Adrenal gland (tissue), 12 donors: ENCODE results near the gene ACVR1B. TPM values are rescaled to one million over a fixed set of nuclear protein-coding genes. Genes with fewer than 3 reads are reported as not detected.

Experiments
- DNase-seq, 7 donors: peaks; one replicate each; pipeline ENCODE4 v3.0.0-alpha.2; 2019 to 2020
- H3K27ac ChIP-seq, 5 donors: fragments of 200-600 bp; sonication (generic) in 4 of 5; 1 replicate in 3 of 5; 2 replicates in 2 of 5; pipeline versions ENCODE4 v1.5.1 to v1.8.0; 2016 to 2020; ENCODE audit warnings: mild to moderate bottlenecking in 1 of 5
- H3K27me3 ChIP-seq: fragments of 200-600 bp; 2 replicates; pipeline ENCODE4 v1.8.0; 2021
- H3K36me3 ChIP-seq, 2 donors: fragments of 200-600 bp; replicated peaks in 1 of 2; 1 replicate in 1 of 2; 2 replicates in 1 of 2; pipeline versions ENCODE4 v1.5.1 to v1.8.0; 2018 to 2022
- H3K4me1 ChIP-seq, 2 donors: fragments of 200-600 bp; replicated peaks in 1 of 2; 1 replicate in 1 of 2; 2 replicates in 1 of 2; pipeline versions ENCODE4 v1.5.1 to v1.8.0; 2018 to 2021
- H3K4me3 ChIP-seq, 4 donors: fragments of 200-600 bp; sonication (generic) in 3 of 4; one replicate each; pipeline ENCODE4 v1.5.1; 2016 to 2018
- H3K9me3 ChIP-seq, 3 donors: fragments of 200-600 bp; sonication (generic) in 1 of 3; replicated peaks in 1 of 3; 1 replicate in 2 of 3; 2 replicates in 1 of 3; pipeline versions ENCODE4 v1.5.1 to v1.8.0; 2016 to 2021
- POLR2A ChIP-seq, 2 donors: fragments of 450-650 bp; IDR thresholded peaks; one replicate each; pipeline ENCODE4 v1.6.1; 2017; ENCODE audit warnings: antibody characterized with exemption in 2 of 2, mild to moderate bottlenecking in 2 of 2, moderate library complexity in 1 of 2
- WGBS, 4 donors: extraction: QIAGEN DNeasy Blood & Tissue Kit in 2 of 4; methylation state at CpG; one replicate each; pipeline versions ENCODE4 v1.1.5 to v1.1.7; 2013 to 2017; 5-methylcytosine and 5-hydroxymethylcytosine counted together
- intact Hi-C, 2 donors: fragments of 100-400 bp; cut with DNase I; formaldehyde crosslinking; loops; one replicate each; pipeline versions ENCODE4 v1.14.1 to v1.15.0; 2022 to 2023
- polyA plus RNA-seq, 3 donors: library from polyadenylated mRNA; stranded (reverse); fragments of 200-250 nt in 2 of 3; fragments of 350-450 nt in 1 of 3; fragmentation: Illumina TruSeq in 1 of 3; extraction: RNeasy Lipid Tissue Mini Kit (QIAGEN cat#74804) in 1 of 3; gene quantifications; one replicate each; pipeline ENCODE4 v1.2.3, GENCODE V29; 2013 to 2014
- total RNA-seq, 9 donors: library from RNA; depleted of rRNA in 4 of 9; stranded (reverse); fragments of >200 nt in 4 of 9; fragments of 120-200 nt in 1 of 9; fragmentation: NEBNext Ultra II Directional in 1 of 9; extraction: Animal tissue kit (Norgen Biotek cat#: 25700) in 1 of 9; gene quantifications; one replicate each; pipeline versions ENCODE4 v1.1.0 to v1.2.4, GENCODE V29; 2013 to 2023
- TF ChIP-seq, protein P1 (sequence below), 6 experiments: fragments of 450-650 bp in 4 of 6; fragments of 200-600 bp in 2 of 6; sonication (generic) in 1 of 6; IDR thresholded peaks; 1 replicate in 5 of 6; 2 replicates in 1 of 6; pipeline versions ENCODE4 v1.5.1 to v1.8.0; 2016 to 2021; ENCODE audit warnings: antibody characterized with exemption in 6 of 6, mild to moderate bottlenecking in 2 of 6, moderate library complexity in 1 of 6
- donor health status: healthy with polysubstance abuse.
- donor health status: Bipolar disorder and iron deficiency.
- donor health status: DM: yes; HTN: yes; CAD: no.
- donor health status: DM: no; HTN: no; CAD: no.
- donor health status: DM: no; HTN: no; CAD: no.
- donor health status: DM: yes; HTN: yes; CAD: no.

The ACVR1B gene
- total and polyA plus RNA-seq, 12 donors: 6.3 to 26.3 (median 13.9) TPM

DNA sequence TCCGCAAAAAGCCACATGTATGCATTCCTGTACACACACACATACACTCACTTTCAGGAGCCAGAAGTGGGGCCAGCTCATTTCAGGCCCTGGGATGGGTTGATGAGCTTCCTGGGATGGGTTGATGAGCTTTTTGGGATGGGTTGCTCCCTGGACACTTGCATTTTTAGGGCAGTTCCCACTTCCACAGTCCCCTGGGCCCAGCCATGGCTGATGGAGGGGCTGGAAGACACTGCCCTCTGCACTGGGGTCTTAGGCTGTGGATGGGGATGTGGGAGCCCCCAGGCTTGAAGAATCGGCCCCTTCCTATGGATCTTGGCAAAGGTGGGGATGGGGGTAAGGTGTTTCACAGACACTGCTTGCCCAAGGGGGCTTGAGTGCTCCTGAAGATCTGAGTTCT is 31.5 kb upstream of the ACVR1B start:
- DNase-seq: no peak
- Histone ChIP-seq H3K9me3 (no peaks in the 10 kb centered on the region), H3K4me3 (no peak overlapping the region), H3K27me3 (no peaks in the 10 kb centered on the region), H3K4me1 (peaks cover 8 to 28% of the 10 kb centered on the region in 2 donors), H3K36me3 (peaks cover 0 to 15% of the 10 kb centered on the region in 2 donors), H3K27ac (no peak overlapping the region)
- WGBS, 4 donors: 76 to 86% (median 77%) methylated on average over 2 of the region's 2 CpGs
- intact Hi-C loops: no loop called here
- no peak for TF ChIP-seq POLR2A (IDR thresholded peaks at IDR 0.05)
- TF ChIP-seq, protein P1, sequence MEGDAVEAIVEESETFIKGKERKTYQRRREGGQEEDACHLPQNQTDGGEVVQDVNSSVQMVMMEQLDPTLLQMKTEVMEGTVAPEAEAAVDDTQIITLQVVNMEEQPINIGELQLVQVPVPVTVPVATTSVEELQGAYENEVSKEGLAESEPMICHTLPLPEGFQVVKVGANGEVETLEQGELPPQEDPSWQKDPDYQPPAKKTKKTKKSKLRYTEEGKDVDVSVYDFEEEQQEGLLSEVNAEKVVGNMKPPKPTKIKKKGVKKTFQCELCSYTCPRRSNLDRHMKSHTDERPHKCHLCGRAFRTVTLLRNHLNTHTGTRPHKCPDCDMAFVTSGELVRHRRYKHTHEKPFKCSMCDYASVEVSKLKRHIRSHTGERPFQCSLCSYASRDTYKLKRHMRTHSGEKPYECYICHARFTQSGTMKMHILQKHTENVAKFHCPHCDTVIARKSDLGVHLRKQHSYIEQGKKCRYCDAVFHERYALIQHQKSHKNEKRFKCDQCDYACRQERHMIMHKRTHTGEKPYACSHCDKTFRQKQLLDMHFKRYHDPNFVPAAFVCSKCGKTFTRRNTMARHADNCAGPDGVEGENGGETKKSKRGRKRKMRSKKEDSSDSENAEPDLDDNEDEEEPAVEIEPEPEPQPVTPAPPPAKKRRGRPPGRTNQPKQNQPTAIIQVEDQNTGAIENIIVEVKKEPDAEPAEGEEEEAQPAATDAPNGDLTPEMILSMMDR (IDR thresholded peaks at IDR 0.05): no peak

DNA sequence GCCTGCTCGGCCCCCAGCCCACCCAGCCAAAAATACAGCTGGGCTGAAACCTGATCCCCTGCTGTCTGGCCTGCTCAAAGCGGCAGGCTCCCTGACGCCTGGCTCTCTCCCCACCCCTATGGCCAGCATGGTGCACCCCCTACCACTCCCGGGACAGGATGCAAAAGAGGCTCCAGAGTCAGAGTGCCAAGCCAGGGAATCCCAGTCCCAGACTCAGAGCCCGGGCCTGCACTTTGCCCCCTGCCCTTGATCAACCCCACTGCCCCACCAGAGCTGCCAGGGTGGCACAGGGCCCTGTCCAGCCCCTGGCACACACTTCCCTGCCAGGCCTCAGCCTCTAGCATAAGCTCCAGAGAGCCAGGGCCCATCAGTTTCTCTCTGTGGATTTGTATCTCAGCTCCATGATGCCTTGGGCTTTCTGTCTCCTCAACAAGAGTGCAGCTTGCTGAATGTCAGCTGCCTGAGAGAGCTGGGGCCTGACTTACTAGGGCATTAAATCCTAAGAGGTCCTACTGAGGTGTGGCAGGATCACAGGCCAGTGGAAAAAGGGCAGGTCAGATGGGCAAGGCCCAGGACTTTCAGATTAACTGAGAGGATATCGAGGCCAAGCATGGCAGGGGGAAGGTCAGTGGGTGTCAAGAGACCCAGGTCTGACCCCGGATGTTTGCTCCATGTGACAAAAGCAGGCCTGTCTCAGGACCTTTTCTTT is 30.3 kb upstream of the ACVR1B start:
- 74 to 78% (median 77%) methylated on average over 3 to 7 of the region's 7 CpGs for WGBS, 4 donors
- H3K27me3 ChIP-seq: no peaks in the 10 kb centered on the region
- intact Hi-C loops: no loop called here
- peaks cover 8 to 38% of the 10 kb centered on the region in 2 donors for H3K4me1 ChIP-seq
- peak overlapping the region in 2 of 5 donors; percentile 17 to 49 for H3K27ac ChIP-seq
- H3K36me3 ChIP-seq: peaks cover 0 to 4% of the 10 kb centered on the region in 2 donors
- TF ChIP-seq, protein P1 (IDR thresholded peaks at IDR 0.05): no peak
- TF ChIP-seq POLR2A (IDR thresholded peaks at IDR 0.05): no peak
- no peaks in the 10 kb centered on the region for H3K9me3 ChIP-seq
- H3K4me3 ChIP-seq: no peak overlapping the region
- DNase-seq: no peak

DNA sequence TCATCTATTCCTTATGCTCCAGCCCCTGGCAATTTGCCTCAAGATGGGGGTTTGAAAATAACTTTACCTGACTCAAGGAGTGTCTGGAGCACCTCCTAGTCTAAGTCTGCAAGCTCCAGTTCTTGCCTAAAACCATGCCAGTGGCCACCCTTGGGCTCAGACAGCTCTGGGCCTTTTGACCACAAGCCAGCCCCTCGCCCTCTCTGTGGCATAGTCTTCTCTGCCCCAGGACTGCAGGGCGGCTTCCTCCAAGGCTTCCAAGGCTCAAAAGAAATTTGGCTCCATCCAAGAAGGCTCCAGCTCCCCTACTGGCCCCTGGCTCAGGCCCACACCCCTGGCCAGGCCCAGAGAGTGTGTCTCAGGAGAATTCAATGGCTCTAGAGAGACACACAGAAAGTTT is 29.4 kb upstream of the ACVR1B start:
- no peak for DNase-seq
- no peak for TF ChIP-seq POLR2A (IDR thresholded peaks at IDR 0.05)
- TF ChIP-seq, protein P1 (IDR thresholded peaks at IDR 0.05): no peak
- Histone ChIP-seq H3K9me3 (no peaks in the 10 kb centered on the region), H3K4me3 (no peak overlapping the region), H3K36me3 (no peaks in the 10 kb centered on the region), H3K4me1 (peaks cover 8 to 35% of the 10 kb centered on the region in 2 donors), H3K27ac (peak overlapping the region in 2 of 5 donors; percentile 63 to 79), H3K27me3 (no peaks in the 10 kb centered on the region)
- intact Hi-C loops: no loop called here
- 92 to 95% (median 93%) methylated on average over 2 of the region's 2 CpGs; no CpG with 5 or more reads in 1 of the 4 donors for WGBS, 4 donors

DNA sequence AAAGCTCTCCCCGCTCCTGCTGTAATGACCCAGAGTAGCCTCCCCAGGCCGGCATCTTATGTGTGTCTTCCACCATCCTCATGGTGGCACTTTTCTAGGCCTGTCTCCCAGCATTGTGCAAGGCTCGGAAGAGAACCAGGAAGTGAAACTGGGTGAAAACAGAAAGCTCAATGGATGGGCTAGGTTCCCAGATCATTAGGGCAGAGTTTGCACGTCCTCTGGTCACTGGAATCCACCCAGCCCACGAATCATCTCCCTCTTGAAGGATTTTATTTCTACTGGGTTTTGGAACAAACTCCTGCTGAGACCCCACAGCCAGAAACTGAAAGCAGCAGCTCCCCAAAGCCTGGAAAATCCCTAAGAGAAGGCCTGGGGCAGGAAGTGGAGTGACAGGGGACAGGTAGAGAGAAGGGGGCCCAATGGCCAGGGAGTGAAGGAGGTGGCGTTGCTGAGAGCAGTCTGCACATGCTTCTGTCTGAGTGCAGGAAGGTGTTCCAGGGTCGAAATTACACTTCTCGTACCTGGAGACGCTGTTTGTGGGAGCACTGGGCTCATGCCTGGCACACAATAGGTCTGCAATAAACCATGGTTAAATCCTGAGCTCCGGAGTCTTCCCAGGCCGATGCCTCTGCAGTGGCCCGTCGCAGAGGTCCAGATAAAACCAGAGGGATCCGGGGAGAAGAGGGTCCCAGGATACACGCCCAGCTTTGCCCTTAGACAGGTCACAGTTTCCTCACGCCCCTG is 28.6 kb upstream of the ACVR1B start:
- intact Hi-C loops: no loop called here
- H3K27ac ChIP-seq: peak overlapping the region in 3 of 5 donors; percentile 9 to 79 (median 78)
- no peaks in the 10 kb centered on the region for H3K36me3 ChIP-seq
- TF ChIP-seq POLR2A (IDR thresholded peaks at IDR 0.05): no peak
- TF ChIP-seq, protein P1 (IDR thresholded peaks at IDR 0.05): no peak
- WGBS, 4 donors: 43 to 47% (median 47%) methylated on average over 14 to 16 of the region's 16 CpGs
- peak in 6 of 7 donors; percentile 41 to 83 (median 69) for DNase-seq
- H3K27me3 ChIP-seq: no peaks in the 10 kb centered on the region
- H3K4me1 ChIP-seq: peaks cover 8 to 33% of the 10 kb centered on the region in 2 donors
- H3K9me3 ChIP-seq: no peaks in the 10 kb centered on the region
- no peak overlapping the region for H3K4me3 ChIP-seq
